ENCODE measurements around the gene CTBP1.

DNA sequence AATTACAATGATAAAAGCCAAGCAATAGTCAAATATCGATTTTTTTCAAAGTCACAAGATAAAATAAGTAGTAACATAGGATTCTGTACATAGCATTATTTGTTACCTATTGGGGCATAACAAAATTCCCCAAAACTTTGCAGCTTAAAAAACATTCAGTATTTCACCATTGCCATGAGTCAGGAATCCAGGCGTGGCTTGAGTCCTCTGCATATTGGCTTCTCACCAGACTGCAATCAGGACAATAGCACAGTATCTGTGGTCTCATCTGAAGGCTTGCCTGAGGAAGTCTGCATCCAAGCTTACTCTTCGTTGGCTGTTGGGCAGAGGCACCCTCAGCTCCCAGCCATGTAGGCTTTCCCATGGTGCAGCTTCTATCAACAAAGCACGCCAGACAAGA lies 6.2 kb upstream of the CTBP1 start:
- TF ChIP-seq, protein P1, sequence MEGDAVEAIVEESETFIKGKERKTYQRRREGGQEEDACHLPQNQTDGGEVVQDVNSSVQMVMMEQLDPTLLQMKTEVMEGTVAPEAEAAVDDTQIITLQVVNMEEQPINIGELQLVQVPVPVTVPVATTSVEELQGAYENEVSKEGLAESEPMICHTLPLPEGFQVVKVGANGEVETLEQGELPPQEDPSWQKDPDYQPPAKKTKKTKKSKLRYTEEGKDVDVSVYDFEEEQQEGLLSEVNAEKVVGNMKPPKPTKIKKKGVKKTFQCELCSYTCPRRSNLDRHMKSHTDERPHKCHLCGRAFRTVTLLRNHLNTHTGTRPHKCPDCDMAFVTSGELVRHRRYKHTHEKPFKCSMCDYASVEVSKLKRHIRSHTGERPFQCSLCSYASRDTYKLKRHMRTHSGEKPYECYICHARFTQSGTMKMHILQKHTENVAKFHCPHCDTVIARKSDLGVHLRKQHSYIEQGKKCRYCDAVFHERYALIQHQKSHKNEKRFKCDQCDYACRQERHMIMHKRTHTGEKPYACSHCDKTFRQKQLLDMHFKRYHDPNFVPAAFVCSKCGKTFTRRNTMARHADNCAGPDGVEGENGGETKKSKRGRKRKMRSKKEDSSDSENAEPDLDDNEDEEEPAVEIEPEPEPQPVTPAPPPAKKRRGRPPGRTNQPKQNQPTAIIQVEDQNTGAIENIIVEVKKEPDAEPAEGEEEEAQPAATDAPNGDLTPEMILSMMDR (conservative IDR thresholded peaks at IDR 0.05): no peak
- no peak for TF ChIP-seq EZH2 (IDR thresholded peaks at IDR 0.05; ENCODE audit: low read depth)
